HL-60 (cell line): Measurements from ENCODE around the gene NEB.

ENCODE experiments used
- DNase-seq, 2 experiments: peaks; one replicate each; pipeline ENCODE4 v3.0.0-alpha.2; 2010 to 2020; ENCODE audit warnings: low read depth in 1 of 2, low spot score in 1 of 2
- H3K27ac ChIP-seq: fragments of 250-450 bp; sonication (Bioruptor Pico); replicated peaks from 2 replicates; pipeline ENCODE4 v1.5.1; 2020; ENCODE audit warnings: mild to moderate bottlenecking, moderate library complexity
- H3K27me3 ChIP-seq: fragments of 250-450 bp; sonication (Bioruptor Pico); 2 replicates; pipeline ENCODE4 v1.5.1; 2021; ENCODE audit warnings: mild to moderate bottlenecking, moderate library complexity; ENCODE audit not compliant: insufficient read depth, poor library complexity, severe bottlenecking
- H3K4me3 ChIP-seq: replicated peaks from 2 replicates; pipeline ENCODE4 v1.5.1; 2011; ENCODE audit warnings: mild to moderate bottlenecking, control low read depth, low read length; ENCODE audit not compliant: insufficient read depth
- CTCF ChIP-seq: IDR thresholded peaks from one replicate; pipeline ENCODE4 v1.5.1; 2011; ENCODE audit warnings: low read length, control low read depth, inconsistent platforms; ENCODE audit not compliant: insufficient read depth
- GABPA ChIP-seq: IDR thresholded peaks from 2 replicates; pipeline ENCODE4 v1.6.1; 2012; ENCODE audit warnings: low read depth
- POLR2AphosphoS5 ChIP-seq: IDR thresholded peaks from 2 replicates; pipeline ENCODE4 v1.6.1; 2012; ENCODE audit warnings: low read depth
- REST ChIP-seq: IDR thresholded peaks from 2 replicates; pipeline ENCODE4 v1.6.1; 2012; ENCODE audit warnings: low read depth; ENCODE audit not compliant: insufficient replicate concordance
- SPI1 ChIP-seq: IDR thresholded peaks from 2 replicates; pipeline ENCODE4 v1.6.1; 2012; ENCODE audit warnings: low read depth, mild to moderate bottlenecking, borderline replicate concordance

The NEB gene

GRCh38 chr2:151632993-151633565 lies 101.2 kb downstream of the NEB start:
- Histone ChIP-seq H3K4me3 (no peak overlapping the region), H3K27me3 (no peaks in the 10 kb centered on the region), H3K27ac (0 out of 2 replicates have a peak overlapping the region, but pooled peaks have one; percentile 4)
- DNase-seq: peak in 1 of 2 experiments; percentile 39
- no peak for TF ChIP-seq GABPA
- TF ChIP-seq REST: no peak
- TF ChIP-seq SPI1: peak; percentile 79; the same call in 1 of the 2 replicates

GRCh38 chr2:151630372-151630771 lies 103.9 kb downstream of the NEB start:
- no peak for TF ChIP-seq CTCF
- no peak for TF ChIP-seq POLR2AphosphoS5
- TF ChIP-seq REST: no peak
- no peak for TF ChIP-seq GABPA
- no peak for TF ChIP-seq SPI1
- Histone ChIP-seq H3K4me3 (no peak overlapping the region), H3K27ac (no peak overlapping the region), H3K27me3 (no peaks in the 10 kb centered on the region)
- no peak for DNase-seq

- H3K4me3 ChIP-seq: no peak overlapping the region
- TF ChIP-seq GABPA (no peak), CTCF (no peak), REST (no peak), POLR2AphosphoS5 (no peak), SPI1 (no peak)
- H3K27me3 ChIP-seq: no peaks in the 10 kb centered on the region
- no peak overlapping the region for H3K27ac ChIP-seq
- DNase-seq: no peak
Observed at GRCh38 chr2:151627353-151627752, 106.9 kb downstream of the NEB start.

- no peaks in the 10 kb centered on the region for H3K27me3 ChIP-seq
- H3K4me3 ChIP-seq: no peak overlapping the region
- no peak overlapping the region for H3K27ac ChIP-seq
- DNase-seq: no peak
- TF ChIP-seq POLR2AphosphoS5 (no peak), SPI1 (no peak), CTCF (no peak), REST (no peak), GABPA (no peak)
Observed at GRCh38 chr2:151624271-151624670, 110.0 kb downstream of the NEB start.
